DMS114 treated with DMSO at 0.1 percent for 48 hours (cell line): Measurements from ENCODE around the gene AVL9.
"Not testable (repeated sequence)": the region's sequence is repeated elsewhere in the genome, so short reads cannot be mapped to it uniquely, and the experiment has no call there.

Experiments
- DNase-seq: peaks from one replicate; lab custom pipeline; 2025; ENCODE audit not compliant: unreplicated experiment; lab: John Stamatoyannopoulos, UW

Gene AVL9

DNA sequence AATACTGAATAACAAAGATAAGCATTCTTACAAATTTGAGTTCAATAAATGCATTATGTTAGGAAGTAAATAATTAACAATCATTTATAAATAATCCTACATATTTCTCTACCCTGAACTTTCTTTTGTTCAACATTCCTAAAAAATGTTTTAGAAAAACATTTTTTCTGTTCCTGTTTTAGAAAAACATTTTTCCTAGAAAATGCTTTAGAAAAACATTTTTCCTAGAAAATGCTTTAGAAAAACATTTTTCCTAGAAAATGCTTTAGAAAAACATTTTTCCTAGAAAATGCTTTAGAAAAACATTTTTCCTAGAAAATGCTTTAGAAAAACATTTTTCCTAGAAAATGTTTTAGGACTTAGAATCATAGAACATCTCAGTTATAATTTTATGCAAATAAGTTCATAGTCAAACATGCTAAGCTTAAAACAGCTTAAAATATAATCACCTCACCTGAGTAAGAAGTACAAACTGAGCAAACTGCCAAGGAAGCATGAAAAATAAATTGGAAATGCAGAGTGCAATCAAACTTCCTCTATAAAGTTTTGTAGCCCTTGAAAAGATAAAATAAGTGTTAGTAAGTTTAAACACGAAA, 139.6 kb downstream of the AVL9 start:
- not testable (repeated sequence) for DNase-seq

DNA sequence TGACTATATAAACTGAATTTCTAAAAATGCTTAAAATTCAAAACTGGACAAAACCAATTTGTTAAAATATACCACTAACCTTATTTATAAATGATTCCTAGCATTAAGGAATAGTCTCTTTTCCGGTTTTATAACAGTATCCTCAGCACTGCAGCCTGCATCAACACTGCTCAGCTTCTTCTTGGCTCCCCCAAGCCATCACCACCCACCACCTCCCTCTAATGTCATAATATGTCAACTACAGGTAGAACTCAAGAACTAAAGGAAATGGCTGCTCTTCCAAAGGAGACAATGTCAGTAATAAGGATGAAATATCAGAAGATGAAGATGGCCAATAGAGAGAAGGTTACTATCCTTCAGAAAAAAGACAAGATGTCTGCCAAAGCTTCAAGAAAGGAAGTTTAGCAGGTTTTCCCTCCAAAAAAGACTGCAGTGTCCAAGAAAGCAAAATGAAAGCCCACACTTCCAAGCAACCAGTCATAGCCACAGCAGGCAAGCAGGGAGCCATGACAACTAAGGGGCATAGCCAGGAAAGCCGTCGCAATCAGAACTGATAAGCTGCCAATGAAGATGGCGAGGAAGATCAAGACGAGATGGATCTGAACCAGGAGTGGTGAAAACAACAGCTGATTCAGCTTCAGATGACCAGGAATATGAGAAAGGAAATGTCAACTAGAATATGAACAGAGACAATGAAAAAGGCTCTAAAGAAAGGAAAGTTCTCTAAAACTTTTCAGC, 141.6 kb downstream of the AVL9 start:
- DNase-seq: not testable (repeated sequence)

DNA sequence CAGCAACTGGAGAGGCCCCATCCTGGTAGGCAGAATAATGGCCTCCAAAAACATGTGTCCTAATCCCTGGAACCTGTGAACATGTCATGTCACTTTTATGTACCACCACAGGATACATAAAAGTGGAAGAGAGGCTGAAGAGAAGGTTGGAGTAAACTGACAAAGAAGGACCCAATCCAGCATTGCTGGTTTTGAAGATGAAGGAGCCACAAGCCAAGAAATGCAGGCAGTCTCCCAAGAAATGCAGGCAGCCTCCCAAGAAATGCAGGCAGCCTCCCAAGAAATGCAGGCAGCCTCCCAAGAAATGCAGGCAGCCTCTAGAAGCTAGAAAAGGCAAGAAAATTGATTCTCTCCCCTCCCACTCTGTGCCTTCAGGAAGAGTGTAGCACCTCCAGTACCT, 142.3 kb downstream of the AVL9 start:
- not testable (repeated sequence) for DNase-seq
